GM12878 (cell line): Measurements from ENCODE around the gene PPP3CB. TPM values are rescaled to one million over a fixed set of nuclear protein-coding genes. Genes with fewer than 3 reads are reported as not detected.

Source experiments
- GATAD2B ChIP-seq: fragments of 450-650 bp; conservative IDR thresholded peaks from 2 replicates; pipeline ENCODE4 v1.6.1; 2017; ENCODE audit warnings: low read depth, mild to moderate bottlenecking, moderate library complexity
- IKZF1 ChIP-seq: fragments of 450-650 bp; conservative IDR thresholded peaks from 2 replicates; pipeline ENCODE4 v1.6.1; 2017; ENCODE audit warnings: antibody characterized with exemption, mild to moderate bottlenecking
- IKZF2 ChIP-seq, 2 experiments: fragments of 450-650 bp; IDR thresholded peaks; 2 replicates each; pipeline ENCODE4 v1.6.1; 2017; ENCODE audit warnings: mild to moderate bottlenecking in 2 of 2, moderate library complexity in 2 of 2
- MEF2B ChIP-seq: fragments of 450-650 bp; IDR thresholded peaks from 2 replicates; pipeline ENCODE4 v1.6.1; 2018; ENCODE audit warnings: mild to moderate bottlenecking, moderate library complexity; ENCODE audit not compliant: partially characterized antibody, poor library complexity, severe bottlenecking
- MYC ChIP-seq: IDR thresholded peaks from 2 replicates; pipeline ENCODE4 v1.6.1; 2011; ENCODE audit warnings: mild to moderate bottlenecking, low read length, moderate library complexity, inconsistent platforms; ENCODE audit not compliant: insufficient read depth, insufficient replicate concordance, insufficient read length, severe bottlenecking
- RELB ChIP-seq: fragments of 450-650 bp; IDR thresholded peaks from 2 replicates; pipeline ENCODE4 v1.6.1; 2017; ENCODE audit warnings: low read depth, mild to moderate bottlenecking, moderate library complexity
- RFX5 ChIP-seq: IDR thresholded peaks from 2 replicates; pipeline ENCODE4 v1.6.1; 2011; ENCODE audit warnings: low read depth, low read length, improper control_type of control experiment
- SIN3A ChIP-seq: IDR thresholded peaks from 2 replicates; pipeline ENCODE4 v1.6.1; 2012; ENCODE audit warnings: low read depth, low read length, improper control_type of control experiment
- SMAD1 ChIP-seq: fragments of 450-650 bp; IDR thresholded peaks from 2 replicates; pipeline ENCODE4 v1.6.1; 2018; ENCODE audit warnings: mild to moderate bottlenecking, low read depth; ENCODE audit not compliant: partially characterized antibody
- STAT1 ChIP-seq: fragments of 450-650 bp; conservative IDR thresholded peaks from 2 replicates; pipeline ENCODE4 v1.6.1; 2014; ENCODE audit warnings: antibody characterized with exemption, mild to moderate bottlenecking
- TCF12 ChIP-seq: IDR thresholded peaks from 2 replicates; pipeline ENCODE4 v1.6.1; 2011; ENCODE audit warnings: low read depth, mild to moderate bottlenecking, low read length
- TCF3 ChIP-seq: IDR thresholded peaks from 2 replicates; pipeline ENCODE4 v1.6.1; 2012; ENCODE audit warnings: low read depth, mild to moderate bottlenecking, low read length, borderline replicate concordance; ENCODE audit not compliant: insufficient read depth
- polyA plus RNA-seq, 11 experiments: library from polyadenylated mRNA; depleted of rRNA in 4 of 11; unstranded in 6 of 11; stranded (reverse) in 5 of 11; fragments of >200 nt; fragmentation: Nextera tagmentation in 4 of 11; fragmentation: Illumina TruSeq in 1 of 11; extraction: Ambion mirVana in 4 of 11; extraction: Trizol in 1 of 11; gene quantifications; 1 replicate in 1 of 11; 2 replicates in 10 of 11; pipeline versions ENCODE4 v1.2.1 to v1.2.3, GENCODE V29; 2011 to 2016; ENCODE audit warnings: inconsistent platforms in 2 of 11, missing spikeins in 2 of 11, low read depth in 1 of 11
- total RNA-seq, 4 experiments: library from RNA; depleted of rRNA in 3 of 4; stranded (reverse); fragments of >200 nt in 3 of 4; fragmentation: Illumina TruSeq in 1 of 4; extraction: Trizol in 1 of 4; gene quantifications; 2 replicates each; pipeline versions ENCODE4 v1.2.1 to v1.2.3, GENCODE V29; 2013 to 2021
- TF ChIP-seq, protein P1 (sequence below): IDR thresholded peaks from 2 replicates; pipeline ENCODE4 v1.6.1; 2012; ENCODE audit warnings: mild to moderate bottlenecking, low read depth, low read length
- TF ChIP-seq, protein P2 (sequence below): fragments of 450-650 bp; IDR thresholded peaks from 2 replicates; pipeline ENCODE4 v1.6.1; 2016; ENCODE audit warnings: mild to moderate bottlenecking, moderate library complexity, borderline replicate concordance

Gene PPP3CB
- total and polyA plus RNA-seq, 10 of the 15 experiments (the other 5 are each of a cell fraction or from before 2014, with no cell fraction given) = 11.4 to 46.4 (median 19.3) TPM

- TF ChIP-seq TCF3 (no peak; the same call in 1 of the 2 replicates), TCF12 (0 out of 2 replicates have a peak, but pooled peaks have one; percentile 9), MEF2B (peak; percentile 82), MYC (peak; percentile 58), RFX5 (no peak), SMAD1 (no peak), GATAD2B (peak; percentile 83), IKZF1 (peak; percentile 70), STAT1 (no peak), IKZF2 (IDR thresholded peaks at IDR 0.05) (peak; percentile 31 to 72; a peak in 2 of 4 replicates), SIN3A (no peak; the same call in 1 of the 2 replicates), RELB (peak; percentile 70)
- TF ChIP-seq, protein P1, sequence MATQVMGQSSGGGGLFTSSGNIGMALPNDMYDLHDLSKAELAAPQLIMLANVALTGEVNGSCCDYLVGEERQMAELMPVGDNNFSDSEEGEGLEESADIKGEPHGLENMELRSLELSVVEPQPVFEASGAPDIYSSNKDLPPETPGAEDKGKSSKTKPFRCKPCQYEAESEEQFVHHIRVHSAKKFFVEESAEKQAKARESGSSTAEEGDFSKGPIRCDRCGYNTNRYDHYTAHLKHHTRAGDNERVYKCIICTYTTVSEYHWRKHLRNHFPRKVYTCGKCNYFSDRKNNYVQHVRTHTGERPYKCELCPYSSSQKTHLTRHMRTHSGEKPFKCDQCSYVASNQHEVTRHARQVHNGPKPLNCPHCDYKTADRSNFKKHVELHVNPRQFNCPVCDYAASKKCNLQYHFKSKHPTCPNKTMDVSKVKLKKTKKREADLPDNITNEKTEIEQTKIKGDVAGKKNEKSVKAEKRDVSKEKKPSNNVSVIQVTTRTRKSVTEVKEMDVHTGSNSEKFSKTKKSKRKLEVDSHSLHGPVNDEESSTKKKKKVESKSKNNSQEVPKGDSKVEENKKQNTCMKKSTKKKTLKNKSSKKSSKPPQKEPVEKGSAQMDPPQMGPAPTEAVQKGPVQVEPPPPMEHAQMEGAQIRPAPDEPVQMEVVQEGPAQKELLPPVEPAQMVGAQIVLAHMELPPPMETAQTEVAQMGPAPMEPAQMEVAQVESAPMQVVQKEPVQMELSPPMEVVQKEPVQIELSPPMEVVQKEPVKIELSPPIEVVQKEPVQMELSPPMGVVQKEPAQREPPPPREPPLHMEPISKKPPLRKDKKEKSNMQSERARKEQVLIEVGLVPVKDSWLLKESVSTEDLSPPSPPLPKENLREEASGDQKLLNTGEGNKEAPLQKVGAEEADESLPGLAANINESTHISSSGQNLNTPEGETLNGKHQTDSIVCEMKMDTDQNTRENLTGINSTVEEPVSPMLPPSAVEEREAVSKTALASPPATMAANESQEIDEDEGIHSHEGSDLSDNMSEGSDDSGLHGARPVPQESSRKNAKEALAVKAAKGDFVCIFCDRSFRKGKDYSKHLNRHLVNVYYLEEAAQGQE = no peak
- TF ChIP-seq, protein P2, sequence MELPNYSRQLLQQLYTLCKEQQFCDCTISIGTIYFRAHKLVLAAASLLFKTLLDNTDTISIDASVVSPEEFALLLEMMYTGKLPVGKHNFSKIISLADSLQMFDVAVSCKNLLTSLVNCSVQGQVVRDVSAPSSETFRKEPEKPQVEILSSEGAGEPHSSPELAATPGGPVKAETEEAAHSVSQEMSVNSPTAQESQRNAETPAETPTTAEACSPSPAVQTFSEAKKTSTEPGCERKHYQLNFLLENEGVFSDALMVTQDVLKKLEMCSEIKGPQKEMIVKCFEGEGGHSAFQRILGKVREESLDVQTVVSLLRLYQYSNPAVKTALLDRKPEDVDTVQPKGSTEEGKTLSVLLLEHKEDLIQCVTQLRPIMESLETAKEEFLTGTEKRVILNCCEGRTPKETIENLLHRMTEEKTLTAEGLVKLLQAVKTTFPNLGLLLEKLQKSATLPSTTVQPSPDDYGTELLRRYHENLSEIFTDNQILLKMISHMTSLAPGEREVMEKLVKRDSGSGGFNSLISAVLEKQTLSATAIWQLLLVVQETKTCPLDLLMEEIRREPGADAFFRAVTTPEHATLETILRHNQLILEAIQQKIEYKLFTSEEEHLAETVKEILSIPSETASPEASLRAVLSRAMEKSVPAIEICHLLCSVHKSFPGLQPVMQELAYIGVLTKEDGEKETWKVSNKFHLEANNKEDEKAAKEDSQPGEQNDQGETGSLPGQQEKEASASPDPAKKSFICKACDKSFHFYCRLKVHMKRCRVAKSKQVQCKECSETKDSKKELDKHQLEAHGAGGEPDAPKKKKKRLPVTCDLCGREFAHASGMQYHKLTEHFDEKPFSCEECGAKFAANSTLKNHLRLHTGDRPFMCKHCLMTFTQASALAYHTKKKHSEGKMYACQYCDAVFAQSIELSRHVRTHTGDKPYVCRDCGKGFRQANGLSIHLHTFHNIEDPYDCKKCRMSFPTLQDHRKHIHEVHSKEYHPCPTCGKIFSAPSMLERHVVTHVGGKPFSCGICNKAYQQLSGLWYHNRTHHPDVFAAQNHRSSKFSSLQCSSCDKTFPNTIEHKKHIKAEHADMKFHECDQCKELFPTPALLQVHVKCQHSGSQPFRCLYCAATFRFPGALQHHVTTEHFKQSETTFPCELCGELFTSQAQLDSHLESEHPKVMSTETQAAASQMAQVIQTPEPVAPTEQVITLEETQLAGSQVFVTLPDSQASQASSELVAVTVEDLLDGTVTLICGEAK = peak; percentile 61
These were observed 469 bp downstream of the PPP3CB start (continued) for GRCh38 chr10:73495226-73495883.
